GM18858 (cell line): Measurements from ENCODE around the gene GARIN1A.
"Not testable (repeated sequence)": the region's sequence is repeated elsewhere in the genome, so short reads cannot be mapped to it uniquely, and the experiment has no call there.

Experiments used
- ATAC-seq: cut with Tn5 transposase; IDR thresholded peaks from one replicate; pipeline ENCODE4 v1.9.1; 2021; ENCODE audit not compliant: unreplicated experiment

GARIN1A gene

GRCh38 chr7:128681794-128682537 is 9.9 kb downstream of the GARIN1A start:
- ATAC-seq: no peak

- ATAC-seq: not testable (repeated sequence)
Observed at GRCh38 chr7:128683270-128683669, 11.2 kb downstream of the GARIN1A start.

- ATAC-seq: not testable (repeated sequence)
Observed at GRCh38 chr7:128683738-128684137, 11.6 kb downstream of the GARIN1A start.

GRCh38 chr7:128687131-128687530 is 15.0 kb downstream of the GARIN1A start:
- no peak for ATAC-seq

GRCh38 chr7:128688492-128688891 is 16.4 kb downstream of the GARIN1A start:
- no peak for ATAC-seq

- ATAC-seq: not testable (repeated sequence)
Observed at GRCh38 chr7:128689161-128689935, 17.3 kb downstream of the GARIN1A start.

GRCh38 chr7:128691227-128691626 is 19.1 kb downstream of the GARIN1A start:
- no peak for ATAC-seq

- ATAC-seq: no peak
Observed at GRCh38 chr7:128692623-128693270, 20.7 kb downstream of the GARIN1A start.

GRCh38 chr7:128693373-128694015 is 21.4 kb downstream of the GARIN1A start:
- ATAC-seq: no peak

- ATAC-seq: no peak
Observed at GRCh38 chr7:128694738-128695137, 22.6 kb downstream of the GARIN1A start.

GRCh38 chr7:128697302-128697905 is 25.3 kb downstream of the GARIN1A start:
- no peak for ATAC-seq

- no peak for ATAC-seq
Observed at GRCh38 chr7:128699196-128699712, 27.2 kb downstream of the GARIN1A start.

GRCh38 chr7:128699895-128700294 is 27.8 kb downstream of the GARIN1A start:
- ATAC-seq: no peak

- ATAC-seq: no peak
Observed at GRCh38 chr7:128701062-128701785, 29.1 kb downstream of the GARIN1A start.

- ATAC-seq: no peak
Observed at GRCh38 chr7:128703609-128704241, 31.6 kb downstream of the GARIN1A start.

GRCh38 chr7:128705891-128706333 is 33.8 kb downstream of the GARIN1A start:
- ATAC-seq: no peak

GRCh38 chr7:128707752-128708151 is 35.7 kb downstream of the GARIN1A start:
- no peak for ATAC-seq

GRCh38 chr7:128708235-128708634 is 36.1 kb downstream of the GARIN1A start:
- no peak for ATAC-seq

GRCh38 chr7:128708824-128709223 is 36.7 kb downstream of the GARIN1A start:
- no peak for ATAC-seq
